COR-L47 (cell line): ENCODE measurements around the gene LIMCH1.
"Not testable (repeated sequence)": the region's sequence is repeated elsewhere in the genome, so short reads cannot be mapped to it uniquely, and the experiment has no call there.

ENCODE experiments used
- DNase-seq: peaks from one replicate; lab custom pipeline; 2025; lab: John Stamatoyannopoulos, UW

The LIMCH1 gene

GRCh38 chr4:41611124-41611838 is 73.3 kb downstream of the LIMCH1 start:
- DNase-seq = no peak

- DNase-seq = peak; percentile 69
Observed at GRCh38 chr4:41611881-41612871, 74.2 kb downstream of the LIMCH1 start.

- no peak for DNase-seq
Observed at GRCh38 chr4:41613386-41613785, 75.4 kb downstream of the LIMCH1 start.

- no peak for DNase-seq
Observed at GRCh38 chr4:41613821-41614220, 75.9 kb downstream of the LIMCH1 start.

GRCh38 chr4:41614519-41614918 is 76.6 kb downstream of the LIMCH1 start:
- no peak for DNase-seq

- DNase-seq = no peak
Observed at GRCh38 chr4:41619161-41619560, 81.2 kb downstream of the LIMCH1 start.

- peak; percentile 28 for DNase-seq
Observed at GRCh38 chr4:41620594-41621256, 82.8 kb downstream of the LIMCH1 start.

- no peak for DNase-seq
Observed at GRCh38 chr4:41622787-41623186, 84.8 kb downstream of the LIMCH1 start.

- DNase-seq = no peak
Observed at GRCh38 chr4:41624765-41625164, 86.8 kb downstream of the LIMCH1 start.

- DNase-seq = no peak
Observed at GRCh38 chr4:41625531-41625930, 87.6 kb downstream of the LIMCH1 start.

- no peak for DNase-seq
Observed at GRCh38 chr4:41628936-41629335, 91.0 kb downstream of the LIMCH1 start.

GRCh38 chr4:41631523-41631922 is 93.6 kb downstream of the LIMCH1 start:
- no peak for DNase-seq

GRCh38 chr4:41632481-41633073 is 94.6 kb downstream of the LIMCH1 start:
- DNase-seq = no peak

GRCh38 chr4:41633321-41633720 is 95.4 kb downstream of the LIMCH1 start:
- DNase-seq = no peak

- DNase-seq = no peak
Observed at GRCh38 chr4:41635441-41635840, 97.5 kb downstream of the LIMCH1 start.

GRCh38 chr4:41638203-41638602 is 100.2 kb downstream of the LIMCH1 start:
- no peak for DNase-seq

- DNase-seq = no peak
Observed at GRCh38 chr4:41638866-41639265, 100.9 kb downstream of the LIMCH1 start.

- no peak for DNase-seq
Observed at GRCh38 chr4:41639291-41639690, 101.3 kb downstream of the LIMCH1 start.

GRCh38 chr4:41640906-41641305 is 102.9 kb downstream of the LIMCH1 start:
- no peak for DNase-seq

- not testable (repeated sequence) for DNase-seq
Observed at GRCh38 chr4:41642746-41643145, 104.8 kb downstream of the LIMCH1 start.

GRCh38 chr4:41643331-41643730 is 105.4 kb downstream of the LIMCH1 start:
- no peak for DNase-seq

GRCh38 chr4:41644288-41644914 is 106.4 kb downstream of the LIMCH1 start:
- DNase-seq = peak; percentile 55
